Measurements from ENCODE around the gene KDM8.

The KDM8 gene

GRCh38 chr16:27214084-27214961, 11.0 kb downstream of the KDM8 start:
- no peaks in the 10 kb centered on the region for H3K4me1 ChIP-seq (ENCODE audit: control insufficient read depth, insufficient read depth, low read length)
- no peak overlapping the region for H3K4me3 ChIP-seq (ENCODE audit: low read depth, low read length)
- H3K36me3 ChIP-seq (ENCODE audit: control insufficient read depth in 2 of 2, insufficient read depth in 1 of 2, low read length in 2 of 2), result peaks cover 0 to 38% of the 10 kb centered on the region in 2 experiments; a peak in 2 of 3 replicates
- H3K9me3 ChIP-seq (ENCODE audit: control insufficient read depth, insufficient read depth, low read depth, low read length), result no peaks in the 10 kb centered on the region
- CTCF ChIA-PET, result interaction anchor here (0.8 to 1.0 kb wide), 2 partner anchors 8 to 154 kb away, joined by 3 to 4 read pairs; no protein-coding TSS in a partner anchor
- POLR2A ChIA-PET, result no interaction called here
- H3K27ac ChIP-seq (ENCODE audit: extremely low read depth, low read depth, low read length), result no peak overlapping the region
- TF ChIP-seq ELK4 (IDR thresholded peaks at IDR 0.05; ENCODE audit: borderline replicate concordance, low read depth, low read length) (no peak), ZNF449 (tag by site-specific recombination; IDR thresholded peaks at IDR 0.05) (no peak), ZNF292 (tag by site-specific recombination; IDR thresholded peaks at IDR 0.05; ENCODE audit: borderline replicate concordance, low read depth) (no peak), ZNF777 (tag by site-specific recombination; IDR thresholded peaks at IDR 0.05; ENCODE audit: borderline replicate concordance) (no peak)
- TF ChIP-seq, protein P1, sequence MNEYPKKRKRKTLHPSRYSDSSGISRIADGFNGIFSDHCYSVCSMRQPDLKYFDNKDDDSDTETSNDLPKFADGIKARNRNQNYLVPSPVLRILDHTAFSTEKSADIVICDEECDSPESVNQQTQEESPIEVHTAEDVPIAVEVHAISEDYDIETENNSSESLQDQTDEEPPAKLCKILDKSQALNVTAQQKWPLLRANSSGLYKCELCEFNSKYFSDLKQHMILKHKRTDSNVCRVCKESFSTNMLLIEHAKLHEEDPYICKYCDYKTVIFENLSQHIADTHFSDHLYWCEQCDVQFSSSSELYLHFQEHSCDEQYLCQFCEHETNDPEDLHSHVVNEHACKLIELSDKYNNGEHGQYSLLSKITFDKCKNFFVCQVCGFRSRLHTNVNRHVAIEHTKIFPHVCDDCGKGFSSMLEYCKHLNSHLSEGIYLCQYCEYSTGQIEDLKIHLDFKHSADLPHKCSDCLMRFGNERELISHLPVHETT (tag by site-specific recombination; IDR thresholded peaks at IDR 0.05), result no peak
- TF ChIP-seq, protein P2, sequence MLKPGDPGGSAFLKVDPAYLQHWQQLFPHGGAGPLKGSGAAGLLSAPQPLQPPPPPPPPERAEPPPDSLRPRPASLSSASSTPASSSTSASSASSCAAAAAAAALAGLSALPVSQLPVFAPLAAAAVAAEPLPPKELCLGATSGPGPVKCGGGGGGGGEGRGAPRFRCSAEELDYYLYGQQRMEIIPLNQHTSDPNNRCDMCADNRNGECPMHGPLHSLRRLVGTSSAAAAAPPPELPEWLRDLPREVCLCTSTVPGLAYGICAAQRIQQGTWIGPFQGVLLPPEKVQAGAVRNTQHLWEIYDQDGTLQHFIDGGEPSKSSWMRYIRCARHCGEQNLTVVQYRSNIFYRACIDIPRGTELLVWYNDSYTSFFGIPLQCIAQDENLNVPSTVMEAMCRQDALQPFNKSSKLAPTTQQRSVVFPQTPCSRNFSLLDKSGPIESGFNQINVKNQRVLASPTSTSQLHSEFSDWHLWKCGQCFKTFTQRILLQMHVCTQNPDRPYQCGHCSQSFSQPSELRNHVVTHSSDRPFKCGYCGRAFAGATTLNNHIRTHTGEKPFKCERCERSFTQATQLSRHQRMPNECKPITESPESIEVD (tag by site-specific recombination; IDR thresholded peaks at IDR 0.05), result no peak

GRCh38 chr16:27215660-27216059, 12.3 kb downstream of the KDM8 start:
- no peaks in the 10 kb centered on the region for H3K9me3 ChIP-seq (ENCODE audit: control insufficient read depth, insufficient read depth, low read depth, low read length)
- H3K27ac ChIP-seq (ENCODE audit: extremely low read depth, low read depth, low read length), result no peak overlapping the region
- no peak overlapping the region for H3K4me3 ChIP-seq (ENCODE audit: low read depth, low read length)
- H3K36me3 ChIP-seq (ENCODE audit: control insufficient read depth in 2 of 2, insufficient read depth in 1 of 2, low read length in 2 of 2), result peaks cover 0 to 30% of the 10 kb centered on the region in 2 experiments; a peak in 2 of 3 replicates
- ChIA-PET CTCF (no interaction called here), POLR2A (no interaction called here)
- no peak for TF ChIP-seq HOXA7 (CRISPR knock-in tag; IDR thresholded peaks at IDR 0.05; ENCODE audit: borderline replicate concordance)
- no peak for TF ChIP-seq ZNF19 (tag by site-specific recombination; IDR thresholded peaks at IDR 0.05; ENCODE audit: low read depth)
- no peak for TF ChIP-seq KLF10 (tag by site-specific recombination; IDR thresholded peaks at IDR 0.05)
- TF ChIP-seq SP7 (tag by site-specific recombination; IDR thresholded peaks at IDR 0.05), result no peak
- no peak for TF ChIP-seq HOXD13 (CRISPR knock-in tag; IDR thresholded peaks at IDR 0.05; ENCODE audit: borderline replicate concordance)
- TF ChIP-seq GLIS1 (tag by site-specific recombination; IDR thresholded peaks at IDR 0.05), result no peak
- TF ChIP-seq KLF7 (tag by site-specific recombination; IDR thresholded peaks at IDR 0.05; ENCODE audit: borderline replicate concordance), result no peak
- no peak for TF ChIP-seq KLF17 (tag by site-specific recombination; IDR thresholded peaks at IDR 0.05)
- no peak for TF ChIP-seq ZBTB21 (tag by site-specific recombination; IDR thresholded peaks at IDR 0.05)
- TF ChIP-seq SP2 (tag by site-specific recombination; IDR thresholded peaks at IDR 0.05), result no peak
- no peak for TF ChIP-seq ZNF292 (tag by site-specific recombination; IDR thresholded peaks at IDR 0.05; ENCODE audit: borderline replicate concordance, low read depth)
- TF ChIP-seq MZF1 (tag by site-specific recombination; IDR thresholded peaks at IDR 0.05; ENCODE audit: borderline replicate concordance), result no peak
- TF ChIP-seq ZNF2 (tag by site-specific recombination; IDR thresholded peaks at IDR 0.05), result no peak
- TF ChIP-seq ZNF174 (tag by site-specific recombination; IDR thresholded peaks at IDR 0.05), result no peak
- no peak for TF ChIP-seq KLF1 (tag by site-specific recombination; IDR thresholded peaks at IDR 0.05)
- TF ChIP-seq, protein P3, sequence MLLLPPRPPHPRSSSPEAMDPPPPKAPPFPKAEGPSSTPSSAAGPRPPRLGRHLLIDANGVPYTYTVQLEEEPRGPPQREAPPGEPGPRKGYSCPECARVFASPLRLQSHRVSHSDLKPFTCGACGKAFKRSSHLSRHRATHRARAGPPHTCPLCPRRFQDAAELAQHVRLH (tag by site-specific recombination; IDR thresholded peaks at IDR 0.05), result no peak
- H3K4me1 ChIP-seq (ENCODE audit: control insufficient read depth, insufficient read depth, low read length), result no peaks in the 10 kb centered on the region
